GM12891 (cell line): Measurements from ENCODE around the gene MYO1H.

Experiments used
- POLR2A ChIP-seq: IDR thresholded peaks from 2 replicates; pipeline ENCODE4 v1.6.1; 2011; ENCODE audit warnings: low read depth, low read length, control low read depth
- POLR2AphosphoS5 ChIP-seq: IDR thresholded peaks from 2 replicates; pipeline ENCODE4 v1.6.1; 2011; ENCODE audit warnings: low read depth, low read length, control low read depth
- SPI1 ChIP-seq: IDR thresholded peaks from 2 replicates; pipeline ENCODE4 v1.6.1; 2011; ENCODE audit warnings: low read depth, low read length, control low read depth
- TAF1 ChIP-seq: IDR thresholded peaks from 2 replicates; pipeline ENCODE4 v1.6.1; 2011; ENCODE audit warnings: low read depth, low read length, control low read depth

DNA sequence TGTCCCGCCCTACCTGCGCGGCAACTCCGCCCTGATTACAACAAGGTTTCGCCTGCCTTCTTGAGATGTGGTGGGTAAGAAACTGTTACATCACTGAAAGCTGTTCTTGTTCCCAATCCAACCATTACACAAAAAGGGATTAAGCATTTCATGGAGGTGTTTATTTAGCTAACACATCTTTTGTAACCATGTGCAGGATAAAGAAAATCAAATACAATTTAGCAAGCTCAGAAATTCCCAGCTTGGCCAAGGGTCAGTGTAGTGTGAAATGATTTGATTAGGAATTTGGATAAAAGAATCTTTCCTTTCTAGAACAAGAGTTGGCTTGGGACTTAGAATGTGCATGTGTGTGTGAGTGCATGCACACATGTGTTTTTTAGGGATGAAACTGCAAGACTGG lies 44.9 kb upstream of the MYO1H start:
- TF ChIP-seq POLR2A: no peak
- no peak for TF ChIP-seq POLR2AphosphoS5
- no peak for TF ChIP-seq TAF1
- no peak for TF ChIP-seq SPI1
